Neural cell (in vitro differentiated cells): ENCODE measurements around the gene RNASE13. TPM values are rescaled to one million over a fixed set of nuclear protein-coding genes. Genes with fewer than 3 reads are reported as not detected.

Experiments
- H2AFZ ChIP-seq: fragments of 200-600, 300-800 bp; sonication (generic), shearing (Covaris generic); 2 replicates; pipeline ENCODE4 v1.6.0; 2014; ENCODE audit warnings: low read depth, mild to moderate bottlenecking, antibody characterized with exemption, low read length, moderate library complexity
- H3F3A ChIP-seq: fragments of 200-600 bp; shearing (Covaris generic); 2 replicates; pipeline ENCODE4 v1.6.1; 2016; ENCODE audit warnings: mild to moderate bottlenecking, moderate library complexity, mixed read lengths, antibody characterized with exemption, low read length; ENCODE audit not compliant: insufficient read depth, poor library complexity, severe bottlenecking
- H3K27ac ChIP-seq: fragments of 200-600, 300-800 bp; sonication (generic), shearing (Covaris generic); 2 replicates; pipeline ENCODE4 v1.5.1; 2014; ENCODE audit warnings: mild to moderate bottlenecking, low read length, moderate library complexity
- H3K27me3 ChIP-seq: fragments of 300-800, 200-600 bp; sonication (generic), shearing (Covaris generic); 2 replicates; pipeline ENCODE4 v1.6.0; 2014; ENCODE audit warnings: mild to moderate bottlenecking, low read depth, low read length, moderate library complexity; ENCODE audit not compliant: insufficient read depth
- H3K36me3 ChIP-seq: fragments of 300-800, 200-600 bp; sonication (generic), shearing (Covaris generic); 2 replicates; pipeline ENCODE4 v1.5.1; 2014; ENCODE audit warnings: mild to moderate bottlenecking, antibody characterized with exemption, low read length, moderate library complexity; ENCODE audit not compliant: insufficient read depth
- H3K4me2 ChIP-seq: fragments of 300-800, 200-600 bp; sonication (generic), shearing (Covaris generic); 2 replicates; pipeline ENCODE4 v1.6.0; 2014; ENCODE audit warnings: mild to moderate bottlenecking, low read length
- H3K4me3 ChIP-seq: fragments of 300-800, 200-600 bp; sonication (generic), shearing (Covaris generic); 2 replicates; pipeline ENCODE4 v1.5.1; 2014; ENCODE audit warnings: mild to moderate bottlenecking, low read length, moderate library complexity
- H3K79me2 ChIP-seq: fragments of 200-600 bp; shearing (Covaris generic); replicated peaks from 2 replicates; pipeline ENCODE4 v1.6.0; 2014; ENCODE audit warnings: mild to moderate bottlenecking, low read length, moderate library complexity; ENCODE audit not compliant: insufficient read depth
- H3K9ac ChIP-seq: fragments of 300-800, 200-600 bp; sonication (generic), shearing (Covaris generic); 2 replicates; pipeline ENCODE4 v1.6.1; 2016; ENCODE audit warnings: mild to moderate bottlenecking, low read length, mixed read lengths
- H3K9me2 ChIP-seq: fragments of 200-600 bp; shearing (Covaris generic); 2 replicates; pipeline ENCODE4 v1.6.1; 2016; ENCODE audit warnings: mild to moderate bottlenecking, low read length, mixed read lengths; ENCODE audit not compliant: insufficient read depth
- H3K9me3 ChIP-seq: fragments of 200-600, 300-800 bp; sonication (generic), shearing (Covaris generic); 2 replicates; pipeline ENCODE4 v1.6.1; 2016; ENCODE audit warnings: mild to moderate bottlenecking, mixed run types, low read length, moderate library complexity, mixed read lengths
- H4K20me1 ChIP-seq: fragments of 200-600 bp; shearing (Covaris generic); 2 replicates; pipeline ENCODE4 v1.6.1; 2016; ENCODE audit warnings: mild to moderate bottlenecking, mixed run types; ENCODE audit not compliant: insufficient read depth
- EZH2 ChIP-seq: fragments of 200-600, 300-800 bp; shearing (Covaris generic), sonication (generic); IDR thresholded peaks from 2 replicates; pipeline ENCODE4 v1.6.1; 2014; ENCODE audit warnings: antibody characterized with exemption, low read length, borderline replicate concordance, mild to moderate bottlenecking; ENCODE audit not compliant: insufficient read depth, poor library complexity, severe bottlenecking
- POLR2AphosphoS5 ChIP-seq: IDR thresholded peaks from 2 replicates; pipeline ENCODE4 v1.6.1; 2012
- SMC3 ChIP-seq: fragments of 450-650 bp; conservative IDR thresholded peaks from 2 replicates; pipeline ENCODE4 v1.6.1; 2014; ENCODE audit warnings: antibody characterized with exemption, mild to moderate bottlenecking, moderate library complexity; ENCODE audit not compliant: poor library complexity
- polyA plus RNA-seq: library from polyadenylated mRNA; depleted of rRNA; stranded (reverse); fragments of >200 nt; gene quantifications from 2 replicates; pipeline ENCODE4 v1.2.3, GENCODE V29; 2014
- TF ChIP-seq, protein P1 (sequence below): IDR thresholded peaks from 2 replicates; pipeline ENCODE4 v1.6.1; 2012; ENCODE audit warnings: borderline replicate concordance

RNASE13 gene
- polyA plus RNA-seq, 1 donor from 2014 or later, result not detected

DNA sequence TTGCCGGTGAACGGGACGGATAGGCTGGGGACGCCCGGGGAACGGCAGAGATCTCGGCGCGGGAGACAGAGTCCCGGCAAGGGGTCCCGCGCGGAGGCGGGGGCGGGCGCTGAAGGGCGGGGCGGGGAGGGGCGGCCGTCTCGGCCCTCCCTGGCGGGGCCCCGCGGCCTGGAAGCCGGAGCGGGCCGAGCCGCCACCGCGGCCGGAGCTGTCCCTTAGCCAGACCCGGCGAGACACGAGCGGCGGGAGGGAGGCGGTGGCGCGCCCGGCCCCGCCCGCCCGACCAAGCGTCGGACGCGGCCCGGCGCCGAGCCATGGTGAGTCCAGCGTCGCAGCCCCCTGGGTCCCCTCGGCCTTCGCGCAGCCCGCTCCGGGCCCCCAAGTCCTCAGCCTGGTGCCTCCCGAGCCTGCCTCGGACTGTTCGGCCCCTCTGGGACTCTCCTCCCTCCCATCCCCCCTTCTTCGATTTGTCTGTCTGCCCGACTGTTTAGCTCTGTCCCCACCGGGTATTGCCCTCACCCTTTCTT is 35.5 kb upstream of the RNASE13 start, which contains the start of gene ARHGEF40:
Gene ARHGEF40, plus strand, starts transcription at position 222 of the 527 bp plus-strand sequence. Its CDS starts 93 bp downstream, at position 315.
- peak within 1 kb of the TSS; percentile 88 for H2AFZ ChIP-seq
- no peaks in the 10 kb centered on the region for H3K9me2 ChIP-seq
- H3K27me3 ChIP-seq, result no peaks in the 10 kb centered on the region
- H3K9me3 ChIP-seq, result no peaks in the 10 kb centered on the region
- H3K4me3 ChIP-seq, result peak within 1 kb of the TSS; percentile 78
- H3K4me2 ChIP-seq, result peak within 1 kb of the TSS; percentile 99
- H3K9ac ChIP-seq, result peak within 1 kb of the TSS; percentile 92
- H3F3A ChIP-seq, result peaks cover 4% of the 10 kb centered on the region
- TF ChIP-seq, protein P1, sequence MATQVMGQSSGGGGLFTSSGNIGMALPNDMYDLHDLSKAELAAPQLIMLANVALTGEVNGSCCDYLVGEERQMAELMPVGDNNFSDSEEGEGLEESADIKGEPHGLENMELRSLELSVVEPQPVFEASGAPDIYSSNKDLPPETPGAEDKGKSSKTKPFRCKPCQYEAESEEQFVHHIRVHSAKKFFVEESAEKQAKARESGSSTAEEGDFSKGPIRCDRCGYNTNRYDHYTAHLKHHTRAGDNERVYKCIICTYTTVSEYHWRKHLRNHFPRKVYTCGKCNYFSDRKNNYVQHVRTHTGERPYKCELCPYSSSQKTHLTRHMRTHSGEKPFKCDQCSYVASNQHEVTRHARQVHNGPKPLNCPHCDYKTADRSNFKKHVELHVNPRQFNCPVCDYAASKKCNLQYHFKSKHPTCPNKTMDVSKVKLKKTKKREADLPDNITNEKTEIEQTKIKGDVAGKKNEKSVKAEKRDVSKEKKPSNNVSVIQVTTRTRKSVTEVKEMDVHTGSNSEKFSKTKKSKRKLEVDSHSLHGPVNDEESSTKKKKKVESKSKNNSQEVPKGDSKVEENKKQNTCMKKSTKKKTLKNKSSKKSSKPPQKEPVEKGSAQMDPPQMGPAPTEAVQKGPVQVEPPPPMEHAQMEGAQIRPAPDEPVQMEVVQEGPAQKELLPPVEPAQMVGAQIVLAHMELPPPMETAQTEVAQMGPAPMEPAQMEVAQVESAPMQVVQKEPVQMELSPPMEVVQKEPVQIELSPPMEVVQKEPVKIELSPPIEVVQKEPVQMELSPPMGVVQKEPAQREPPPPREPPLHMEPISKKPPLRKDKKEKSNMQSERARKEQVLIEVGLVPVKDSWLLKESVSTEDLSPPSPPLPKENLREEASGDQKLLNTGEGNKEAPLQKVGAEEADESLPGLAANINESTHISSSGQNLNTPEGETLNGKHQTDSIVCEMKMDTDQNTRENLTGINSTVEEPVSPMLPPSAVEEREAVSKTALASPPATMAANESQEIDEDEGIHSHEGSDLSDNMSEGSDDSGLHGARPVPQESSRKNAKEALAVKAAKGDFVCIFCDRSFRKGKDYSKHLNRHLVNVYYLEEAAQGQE, result no peak
- TF ChIP-seq POLR2AphosphoS5 (peak; percentile 3), EZH2 (no peak)
- no peaks in the 10 kb centered on the region for H3K36me3 ChIP-seq
- H3K27ac ChIP-seq, result peak within 1 kb of the TSS; percentile 88
- peaks cover 7% of the 10 kb centered on the region for H3K79me2 ChIP-seq
- H4K20me1 ChIP-seq, result no peaks in the 10 kb centered on the region

DNA sequence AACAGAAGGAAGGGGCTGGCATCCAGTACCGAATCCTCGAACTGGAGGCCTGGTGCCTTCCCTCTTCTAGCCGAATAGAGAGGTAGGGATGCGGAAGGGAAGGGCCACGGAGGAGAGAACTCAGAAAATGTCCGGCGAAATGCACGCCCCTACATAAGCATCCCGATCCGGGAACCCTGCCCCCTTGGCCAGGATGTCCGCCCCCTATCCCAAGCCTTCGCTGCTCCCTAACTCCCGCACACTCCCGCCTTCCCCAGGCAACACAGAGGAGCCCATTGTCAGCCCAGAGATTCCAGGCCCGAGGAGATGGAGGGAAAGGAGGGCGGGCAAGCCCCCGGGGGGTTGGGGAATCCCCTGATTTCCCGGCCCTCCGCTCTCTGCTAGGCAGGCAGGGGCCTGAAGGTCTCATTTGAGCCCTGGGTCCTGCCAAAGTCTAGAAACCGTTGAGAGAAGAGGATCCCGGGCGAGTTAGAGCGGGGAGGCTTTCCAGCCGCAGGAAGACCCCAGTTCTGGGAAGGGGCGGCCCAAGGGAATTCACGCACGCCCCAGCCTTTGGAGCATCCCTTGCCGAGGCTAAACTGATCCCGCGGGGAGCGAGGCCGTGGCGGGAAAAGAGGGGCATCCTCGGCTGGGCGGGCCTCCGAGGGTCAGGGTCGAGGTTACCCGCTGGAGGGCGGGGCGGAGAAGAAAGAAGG is 34.9 kb upstream of the RNASE13 start:
- Histone ChIP-seq H3K9ac (peak overlapping the region; percentile 92), H3K4me3 (peak overlapping the region; percentile 78), H4K20me1 (no peaks in the 10 kb centered on the region), H2AFZ (peak overlapping the region; percentile 88), H3K79me2 (peaks cover 7% of the 10 kb centered on the region), H3K9me2 (no peaks in the 10 kb centered on the region), H3K9me3 (no peaks in the 10 kb centered on the region), H3K27ac (peak overlapping the region; percentile 88), H3K4me2 (peak overlapping the region; percentile 86), H3K27me3 (no peaks in the 10 kb centered on the region), H3F3A (peaks cover 4% of the 10 kb centered on the region), H3K36me3 (no peaks in the 10 kb centered on the region)
- TF ChIP-seq, protein P1, result peak; percentile 54
- TF ChIP-seq SMC3, result no peak
